PC-3 (cell line): Measurements from ENCODE around the gene POLR3E.

Source experiments
- EZH2 ChIP-seq: fragments of 300-600 bp; sonication (generic); IDR thresholded peaks from one replicate; pipeline ENCODE4 v1.6.1; 2017; ENCODE audit warnings: antibody characterized with exemption, mild to moderate bottlenecking, low read length; ENCODE audit not compliant: unreplicated experiment
- EZH2phosphoT487 ChIP-seq: fragments of 300-600 bp; sonication (generic); IDR thresholded peaks from 2 replicates; pipeline ENCODE4 v1.6.1; 2018; ENCODE audit warnings: mild to moderate bottlenecking, antibody characterized with exemption, low read length, borderline replicate concordance
- TF ChIP-seq, protein P1 (sequence below): fragments of 300-600 bp; sonication (generic); conservative IDR thresholded peaks from 2 replicates; pipeline ENCODE4 v1.5.1; 2017; ENCODE audit warnings: antibody characterized with exemption, low read depth, mild to moderate bottlenecking, low read length

DNA sequence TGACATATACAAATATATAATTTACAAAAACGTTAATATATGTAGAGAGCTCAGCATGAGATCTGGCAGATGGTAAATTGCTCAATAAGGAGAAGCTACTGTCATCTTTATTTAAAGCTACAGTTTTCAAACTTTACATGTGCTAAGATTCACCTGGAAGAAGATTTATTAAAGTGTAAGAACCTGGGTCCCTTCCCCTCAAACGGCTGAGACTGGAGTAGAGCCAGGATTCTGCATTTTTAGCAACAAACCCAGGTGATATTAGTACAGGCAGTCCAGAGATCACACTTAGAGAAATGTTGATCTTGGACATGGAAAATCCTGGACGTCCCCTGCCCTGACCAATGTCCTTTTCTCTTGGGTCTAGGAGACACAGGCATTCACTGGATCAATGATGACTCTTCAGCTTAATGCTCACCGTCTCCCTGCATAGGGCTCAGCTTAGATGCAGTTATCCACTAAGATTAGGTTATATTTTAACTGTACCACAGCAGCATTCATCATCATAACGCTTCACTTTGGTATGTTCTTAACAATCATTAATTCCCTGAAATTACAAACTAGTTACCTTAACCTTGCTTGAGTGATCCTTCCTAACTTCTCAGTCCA is 56.8 kb downstream of the POLR3E start:
- TF ChIP-seq EZH2 (no peak), EZH2phosphoT487 (no peak)
- TF ChIP-seq, protein P1, sequence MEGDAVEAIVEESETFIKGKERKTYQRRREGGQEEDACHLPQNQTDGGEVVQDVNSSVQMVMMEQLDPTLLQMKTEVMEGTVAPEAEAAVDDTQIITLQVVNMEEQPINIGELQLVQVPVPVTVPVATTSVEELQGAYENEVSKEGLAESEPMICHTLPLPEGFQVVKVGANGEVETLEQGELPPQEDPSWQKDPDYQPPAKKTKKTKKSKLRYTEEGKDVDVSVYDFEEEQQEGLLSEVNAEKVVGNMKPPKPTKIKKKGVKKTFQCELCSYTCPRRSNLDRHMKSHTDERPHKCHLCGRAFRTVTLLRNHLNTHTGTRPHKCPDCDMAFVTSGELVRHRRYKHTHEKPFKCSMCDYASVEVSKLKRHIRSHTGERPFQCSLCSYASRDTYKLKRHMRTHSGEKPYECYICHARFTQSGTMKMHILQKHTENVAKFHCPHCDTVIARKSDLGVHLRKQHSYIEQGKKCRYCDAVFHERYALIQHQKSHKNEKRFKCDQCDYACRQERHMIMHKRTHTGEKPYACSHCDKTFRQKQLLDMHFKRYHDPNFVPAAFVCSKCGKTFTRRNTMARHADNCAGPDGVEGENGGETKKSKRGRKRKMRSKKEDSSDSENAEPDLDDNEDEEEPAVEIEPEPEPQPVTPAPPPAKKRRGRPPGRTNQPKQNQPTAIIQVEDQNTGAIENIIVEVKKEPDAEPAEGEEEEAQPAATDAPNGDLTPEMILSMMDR: no peak
